Stimulated activated CD8-positive, alpha-beta memory T cell treated with anti-CD3 and anti-CD28 coated beads, Interleukin-12 subunit alpha, Interleukin-12 subunit beta, amount 100 ng/mL, for 1 hour (primary cell): ENCODE measurements around the gene NLRC3.
A peak's percentile ranks its signal among the peaks of the same experiment; 100 is the strongest.
"Not testable (repeated sequence)": the region's sequence is repeated elsewhere in the genome, so short reads cannot be mapped to it uniquely, and the experiment has no call there.

Experiments
- DNase-seq: peaks from one replicate; pipeline ENCODE4 v3.0.0-alpha.2; 2020; ENCODE audit warnings: low read depth

NLRC3 gene, protein sequence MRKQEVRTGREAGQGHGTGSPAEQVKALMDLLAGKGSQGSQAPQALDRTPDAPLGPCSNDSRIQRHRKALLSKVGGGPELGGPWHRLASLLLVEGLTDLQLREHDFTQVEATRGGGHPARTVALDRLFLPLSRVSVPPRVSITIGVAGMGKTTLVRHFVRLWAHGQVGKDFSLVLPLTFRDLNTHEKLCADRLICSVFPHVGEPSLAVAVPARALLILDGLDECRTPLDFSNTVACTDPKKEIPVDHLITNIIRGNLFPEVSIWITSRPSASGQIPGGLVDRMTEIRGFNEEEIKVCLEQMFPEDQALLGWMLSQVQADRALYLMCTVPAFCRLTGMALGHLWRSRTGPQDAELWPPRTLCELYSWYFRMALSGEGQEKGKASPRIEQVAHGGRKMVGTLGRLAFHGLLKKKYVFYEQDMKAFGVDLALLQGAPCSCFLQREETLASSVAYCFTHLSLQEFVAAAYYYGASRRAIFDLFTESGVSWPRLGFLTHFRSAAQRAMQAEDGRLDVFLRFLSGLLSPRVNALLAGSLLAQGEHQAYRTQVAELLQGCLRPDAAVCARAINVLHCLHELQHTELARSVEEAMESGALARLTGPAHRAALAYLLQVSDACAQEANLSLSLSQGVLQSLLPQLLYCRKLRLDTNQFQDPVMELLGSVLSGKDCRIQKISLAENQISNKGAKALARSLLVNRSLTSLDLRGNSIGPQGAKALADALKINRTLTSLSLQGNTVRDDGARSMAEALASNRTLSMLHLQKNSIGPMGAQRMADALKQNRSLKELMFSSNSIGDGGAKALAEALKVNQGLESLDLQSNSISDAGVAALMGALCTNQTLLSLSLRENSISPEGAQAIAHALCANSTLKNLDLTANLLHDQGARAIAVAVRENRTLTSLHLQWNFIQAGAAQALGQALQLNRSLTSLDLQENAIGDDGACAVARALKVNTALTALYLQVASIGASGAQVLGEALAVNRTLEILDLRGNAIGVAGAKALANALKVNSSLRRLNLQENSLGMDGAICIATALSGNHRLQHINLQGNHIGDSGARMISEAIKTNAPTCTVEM

GRCh38 chr16:3577302-3577752 is at the start of gene NLRC3:
TSS of gene NLRC3 (minus strand) at chr16:3577403. CDS start at chr16:3565036, 12,367 bp downstream.
- DNase-seq, result peak; percentile 29

- no peak for DNase-seq
These were observed 48.9 kb upstream of the NLRC3 start for GRCh38 chr16:3625911-3626732.

DNA sequence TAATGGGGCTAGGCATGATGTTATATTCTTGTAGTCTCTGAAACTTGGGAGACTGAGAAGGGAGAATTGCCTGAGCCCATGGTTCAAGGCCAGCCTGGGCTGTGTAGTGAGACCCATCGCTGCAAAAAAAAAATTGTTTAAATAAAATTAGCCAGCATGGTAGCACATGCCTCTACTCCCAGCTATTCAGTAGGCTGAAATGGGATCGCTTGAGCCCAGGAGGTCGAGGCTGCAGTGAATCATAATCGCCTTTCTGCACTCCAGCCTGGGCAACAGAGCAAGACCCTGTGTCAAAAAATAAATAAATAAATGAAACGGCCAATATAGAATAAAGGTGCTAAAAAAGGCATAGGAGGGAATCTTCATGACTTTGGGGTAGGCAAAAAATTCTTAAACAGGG is 48.1 kb upstream of the NLRC3 start:
- no peak for DNase-seq

GRCh38 chr16:3623642-3624041 is 46.4 kb upstream of the NLRC3 start:
- no peak for DNase-seq

- no peak for DNase-seq
These were observed 41.6 kb upstream of the NLRC3 start for GRCh38 chr16:3618769-3619141.

- DNase-seq, result no peak
These were observed 35.6 kb upstream of the NLRC3 start for GRCh38 chr16:3612510-3613466.

DNA sequence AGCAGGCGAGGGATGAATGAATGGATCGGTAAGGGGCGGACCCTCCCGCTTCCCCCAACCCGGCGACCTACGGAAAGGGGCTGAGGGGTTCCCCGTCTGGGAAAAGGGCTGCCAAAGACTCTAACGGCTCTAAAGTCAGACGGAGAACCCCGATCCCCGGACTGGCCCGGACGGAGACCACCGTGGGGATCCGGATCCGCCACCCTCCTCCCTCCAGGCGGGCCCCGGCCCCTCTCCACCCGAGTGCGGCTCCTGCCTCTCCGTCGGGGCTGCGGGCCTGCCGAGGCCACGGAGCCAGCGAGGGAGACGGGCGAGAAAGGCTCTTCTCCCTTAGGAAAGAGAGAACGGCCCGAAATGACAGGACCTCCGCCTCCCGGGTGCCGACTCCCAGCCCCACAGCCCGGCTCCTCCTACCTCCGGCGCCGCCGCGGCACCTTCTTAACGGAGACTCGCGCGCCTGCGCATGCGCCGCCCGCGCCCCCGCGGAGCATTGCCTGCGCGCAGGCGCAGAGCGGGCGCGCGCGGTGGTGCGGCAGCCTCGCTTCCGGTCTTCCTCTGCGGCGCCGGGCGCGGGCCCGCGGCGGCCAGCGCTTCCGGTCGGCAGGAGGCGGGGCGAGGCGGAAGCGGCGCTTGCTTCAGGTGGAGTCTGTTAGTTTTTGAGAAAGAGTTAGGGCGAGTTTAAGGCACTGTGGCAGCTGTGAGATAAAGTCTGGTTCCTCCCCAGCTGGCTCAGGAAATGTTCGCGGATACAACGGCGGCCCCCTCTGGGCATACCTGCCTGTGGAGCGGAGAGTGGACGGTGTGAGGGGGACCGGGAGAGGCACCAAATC is 34.2 kb upstream of the NLRC3 start, which contains the start of gene SLX4:
TSS of gene SLX4 (minus strand) at position 461 of the 830 bp plus-strand sequence. CDS start 2,642 bp downstream, outside the sequence.
- peak; percentile 83 for DNase-seq

DNA sequence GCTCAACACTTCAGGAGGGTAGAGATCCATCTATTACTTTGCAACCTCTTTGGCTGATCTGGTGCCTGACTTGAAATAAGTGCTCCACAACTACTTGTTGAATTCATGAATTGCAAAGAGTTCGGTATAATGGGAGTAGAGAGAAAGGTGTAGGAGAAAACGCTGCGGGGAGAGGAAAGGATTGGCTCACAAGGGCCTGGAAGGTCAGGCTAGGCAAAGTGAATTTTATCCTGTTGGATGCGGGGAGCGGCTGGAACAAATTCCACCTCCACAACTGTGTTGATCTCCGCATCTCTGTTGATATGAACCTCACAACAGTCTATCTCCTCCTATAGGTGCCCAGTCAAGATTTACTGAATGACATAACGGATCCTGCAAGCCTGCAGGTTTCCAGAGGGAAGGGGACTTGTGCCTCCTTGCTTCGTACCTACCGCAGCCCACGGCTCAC is 33.5 kb upstream of the NLRC3 start:
- DNase-seq, result no peak

GRCh38 chr16:3609895-3610697 is 32.9 kb upstream of the NLRC3 start:
- DNase-seq, result no peak

DNA sequence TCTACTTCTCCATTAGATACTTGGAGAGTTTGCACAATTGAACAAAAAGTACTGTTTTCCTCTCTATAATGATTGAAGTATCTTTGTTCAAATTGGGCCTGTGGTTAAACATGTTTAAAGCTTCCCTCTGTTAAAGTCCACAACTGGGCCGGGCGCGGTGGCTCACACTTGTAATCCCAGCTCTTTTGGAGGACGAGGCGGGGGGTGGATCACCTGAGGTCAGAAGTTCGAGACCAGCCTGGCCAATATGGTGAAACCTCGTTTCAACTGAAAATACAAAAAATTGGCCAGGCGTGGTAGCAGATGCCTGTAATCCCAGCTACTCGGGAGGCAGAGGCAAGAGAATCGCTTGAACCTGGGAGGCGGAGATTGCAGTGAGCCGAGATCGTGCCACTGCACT is 31.8 kb upstream of the NLRC3 start:
- not testable (repeated sequence) for DNase-seq

- DNase-seq, result no peak
These were observed 30.9 kb upstream of the NLRC3 start for GRCh38 chr16:3608069-3608468.

- DNase-seq, result no peak
These were observed 30.4 kb upstream of the NLRC3 start for GRCh38 chr16:3607634-3608033.

GRCh38 chr16:3607161-3607560 is 30.0 kb upstream of the NLRC3 start:
- no peak for DNase-seq

DNA sequence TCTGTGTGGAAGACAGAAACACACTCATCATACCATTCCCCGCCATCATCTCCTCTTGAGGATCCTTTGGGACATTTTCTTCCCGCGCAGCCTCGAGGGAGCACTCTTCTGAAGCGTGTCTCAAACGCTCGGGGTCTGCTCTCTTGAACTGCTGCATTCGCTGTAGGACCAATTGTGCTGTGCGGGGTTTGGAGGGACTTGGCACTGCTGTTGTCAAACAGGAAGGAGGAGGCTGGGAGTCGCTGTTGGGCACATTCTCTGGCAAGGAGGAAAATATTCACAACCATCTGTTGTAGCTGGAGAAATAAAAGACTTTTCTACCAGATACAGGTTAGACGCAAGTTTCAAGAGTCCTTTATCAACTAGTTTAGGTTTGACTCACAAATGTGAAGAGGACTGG is 29.2 kb upstream of the NLRC3 start:
- DNase-seq, result no peak

DNA sequence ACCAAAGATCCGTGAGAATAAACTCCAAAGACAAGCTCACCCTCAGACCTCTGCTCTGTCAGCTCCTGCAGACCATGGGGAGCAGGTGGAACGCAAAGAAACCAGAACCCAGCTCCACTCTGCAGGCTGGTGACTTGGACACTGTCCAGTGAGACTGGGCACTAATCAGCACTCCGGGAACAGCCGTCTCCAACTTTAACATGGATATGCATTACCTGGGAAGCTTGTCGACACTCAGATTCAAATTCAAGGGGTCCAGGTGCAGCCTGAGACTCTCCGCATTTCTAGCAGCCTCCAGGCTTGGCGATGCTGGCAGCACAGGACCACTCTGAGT is 25.1 kb upstream of the NLRC3 start:
- DNase-seq, result no peak

DNA sequence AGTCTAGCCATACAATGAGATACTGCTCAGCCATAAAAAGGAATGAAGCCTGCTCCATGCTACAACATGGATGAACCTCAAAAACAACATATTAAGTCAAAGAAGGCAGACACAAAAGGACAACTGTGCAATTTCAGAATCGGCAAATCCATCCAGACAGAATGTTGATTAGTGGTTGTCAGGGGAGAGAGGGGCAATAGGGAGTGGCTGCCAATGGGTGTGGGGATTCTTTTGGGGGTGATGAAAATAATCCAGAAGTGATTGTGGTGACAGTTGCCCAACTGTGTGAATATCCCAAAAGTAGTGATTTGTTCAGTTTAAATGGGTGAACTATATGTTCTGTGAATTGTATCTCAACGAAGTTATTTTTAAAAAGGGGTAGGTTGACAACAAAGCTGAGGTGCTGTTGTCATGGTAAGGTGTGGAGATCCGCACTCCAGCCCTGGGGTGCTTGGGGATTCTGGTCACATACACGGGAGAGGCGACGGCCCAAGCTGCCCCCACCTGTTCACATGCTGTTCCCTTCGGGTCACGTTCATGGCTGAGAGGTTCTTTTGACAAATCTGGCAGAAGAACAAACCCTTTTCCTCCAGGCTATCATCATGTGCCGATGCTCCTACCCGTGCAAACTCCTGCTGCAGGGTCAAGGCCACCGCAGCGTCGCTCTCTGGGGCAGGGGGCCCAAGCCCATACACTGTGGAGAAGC is 24.6 kb upstream of the NLRC3 start:
- no peak for DNase-seq

DNA sequence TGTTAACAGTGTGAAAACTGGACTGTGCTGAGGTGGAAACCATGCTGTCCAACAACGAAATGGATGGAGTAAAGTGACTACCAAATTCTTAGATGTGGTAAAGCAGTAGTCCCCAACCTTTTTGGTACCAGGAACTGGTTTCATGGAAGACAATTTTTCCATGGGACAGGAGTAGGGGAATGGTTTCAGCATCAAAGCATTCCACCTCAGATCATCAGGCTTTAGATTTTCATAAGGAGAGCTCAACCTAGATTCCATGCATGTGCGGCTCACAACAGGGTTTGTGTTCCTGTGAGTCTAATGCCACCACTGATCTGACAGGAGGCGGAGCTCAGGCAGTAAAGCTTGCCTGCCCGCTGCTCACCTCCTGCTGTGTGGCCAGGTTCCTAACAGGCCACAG is 22.7 kb upstream of the NLRC3 start:
- DNase-seq, result no peak

- no peak for DNase-seq
These were observed 21.9 kb upstream of the NLRC3 start for GRCh38 chr16:3599121-3599520.
